ENCODE results near the gene WNK1. TPM values are rescaled to one million over a fixed set of nuclear protein-coding genes. Genes with fewer than 3 reads are reported as not detected.
"Not testable (repeated sequence)": the region's sequence is repeated elsewhere in the genome, so short reads cannot be mapped to it uniquely, and the experiment has no call there.

WNK1 gene
- total RNA-seq, 1 experiment from 2014 or later, result 83.3 TPM

DNA sequence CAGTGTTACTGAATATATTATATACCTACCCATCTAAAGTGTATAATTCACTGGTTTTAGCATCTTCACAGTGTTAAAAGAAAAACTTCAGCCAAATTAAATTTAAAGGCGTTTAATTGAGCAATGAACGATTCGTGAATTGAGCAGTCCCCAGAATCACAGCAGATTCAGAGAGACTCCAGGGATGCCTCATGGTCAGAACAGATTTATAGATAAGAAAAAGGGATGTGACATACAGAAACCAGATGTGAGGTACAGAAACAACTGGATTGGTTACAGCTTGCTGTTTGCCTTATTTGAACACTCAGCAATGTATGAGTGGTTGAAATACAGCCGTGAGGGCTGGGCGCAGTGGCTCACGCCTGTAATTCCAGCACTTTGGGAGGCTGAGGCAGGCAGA, 84.6 kb downstream of the WNK1 start:
- no peaks in the 10 kb centered on the region for H3K4me1 ChIP-seq
- no peak overlapping the region for H3K27ac ChIP-seq
- no peak for DNase-seq
- H3K36me3 ChIP-seq, result peaks cover 40% of the 10 kb centered on the region
- no peak overlapping the region for H3K4me3 ChIP-seq
- H3K9me3 ChIP-seq (replicated peaks), result no peaks in the 10 kb centered on the region
- no peaks in the 10 kb centered on the region for H3K27me3 ChIP-seq

DNA sequence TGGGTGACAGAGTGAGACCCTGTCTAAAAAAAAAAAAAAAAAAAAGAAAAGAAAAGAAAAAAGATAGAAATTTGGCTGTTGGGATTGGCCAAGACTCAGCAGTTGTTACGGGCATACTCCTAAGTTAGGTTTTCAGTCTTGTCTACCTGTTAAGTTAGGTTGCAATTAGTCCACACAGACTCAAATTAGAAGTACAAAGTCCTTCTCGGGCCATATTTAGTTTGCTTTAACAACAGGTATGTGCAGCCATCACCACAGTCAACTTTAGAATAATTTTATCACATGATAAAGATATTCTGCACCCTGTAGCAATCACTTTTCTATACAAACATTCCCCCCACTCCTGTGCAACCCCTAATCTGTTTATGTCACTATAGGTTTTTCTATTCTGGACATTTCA, 85.2 kb downstream of the WNK1 start:
- Histone ChIP-seq H3K27me3 (no peaks in the 10 kb centered on the region), H3K36me3 (peaks cover 41% of the 10 kb centered on the region), H3K4me1 (no peaks in the 10 kb centered on the region), H3K4me3 (no peak overlapping the region), H3K27ac (no peak overlapping the region), H3K9me3 (replicated peaks) (no peaks in the 10 kb centered on the region)
- no peak for DNase-seq

DNA sequence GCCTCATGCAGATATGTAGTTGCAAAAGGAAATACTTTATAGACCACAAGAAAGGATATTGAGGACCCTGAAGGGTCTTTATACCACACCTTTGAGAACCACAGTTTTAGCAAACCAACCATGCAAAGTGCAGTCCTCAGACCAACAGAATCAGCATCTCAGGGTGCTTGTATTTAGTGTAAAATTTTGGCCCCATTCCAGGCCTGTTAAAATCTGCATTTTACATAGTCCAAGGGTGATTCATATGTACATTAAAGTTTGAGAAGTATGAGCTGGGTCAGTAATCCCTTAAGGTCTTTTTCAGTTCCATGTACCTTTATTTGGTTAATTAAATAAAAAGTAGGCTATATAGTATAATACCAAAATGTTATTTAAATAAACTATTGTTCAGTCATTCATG, 91.2 kb downstream of the WNK1 start:
- no peaks in the 10 kb centered on the region for H3K9me3 ChIP-seq (replicated peaks)
- peaks cover 42% of the 10 kb centered on the region for H3K36me3 ChIP-seq
- no peaks in the 10 kb centered on the region for H3K27me3 ChIP-seq
- no peak overlapping the region for H3K4me3 ChIP-seq
- H3K27ac ChIP-seq, result no peak overlapping the region
- DNase-seq, result no peak
- no peaks in the 10 kb centered on the region for H3K4me1 ChIP-seq

DNA sequence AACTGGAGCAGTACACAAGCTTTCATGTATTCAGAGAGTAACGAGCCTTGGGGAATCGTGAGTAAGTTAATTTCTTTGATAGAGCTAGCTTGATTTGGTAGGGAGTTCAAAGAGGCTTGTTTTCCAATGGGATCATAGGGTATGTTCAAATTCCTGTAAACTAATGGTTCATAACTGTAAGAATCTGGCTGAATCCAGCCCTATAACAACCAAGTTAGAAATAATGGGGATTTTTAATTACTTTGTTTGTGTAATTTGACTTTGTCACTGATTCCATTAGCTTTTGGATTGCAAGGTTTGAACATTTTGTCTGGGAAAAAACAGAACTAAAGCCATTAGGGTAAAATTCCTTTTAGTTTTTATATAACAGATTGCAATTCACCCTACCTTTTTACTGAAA, 94.0 kb downstream of the WNK1 start:
- Histone ChIP-seq H3K4me3 (no peak overlapping the region), H3K36me3 (peaks cover 40% of the 10 kb centered on the region), H3K27me3 (no peaks in the 10 kb centered on the region), H3K27ac (no peak overlapping the region), H3K4me1 (no peaks in the 10 kb centered on the region), H3K9me3 (replicated peaks) (0 out of 2 replicates have a peak, but pooled peaks cover 2% of the 10 kb centered on the region)
- DNase-seq, result no peak

DNA sequence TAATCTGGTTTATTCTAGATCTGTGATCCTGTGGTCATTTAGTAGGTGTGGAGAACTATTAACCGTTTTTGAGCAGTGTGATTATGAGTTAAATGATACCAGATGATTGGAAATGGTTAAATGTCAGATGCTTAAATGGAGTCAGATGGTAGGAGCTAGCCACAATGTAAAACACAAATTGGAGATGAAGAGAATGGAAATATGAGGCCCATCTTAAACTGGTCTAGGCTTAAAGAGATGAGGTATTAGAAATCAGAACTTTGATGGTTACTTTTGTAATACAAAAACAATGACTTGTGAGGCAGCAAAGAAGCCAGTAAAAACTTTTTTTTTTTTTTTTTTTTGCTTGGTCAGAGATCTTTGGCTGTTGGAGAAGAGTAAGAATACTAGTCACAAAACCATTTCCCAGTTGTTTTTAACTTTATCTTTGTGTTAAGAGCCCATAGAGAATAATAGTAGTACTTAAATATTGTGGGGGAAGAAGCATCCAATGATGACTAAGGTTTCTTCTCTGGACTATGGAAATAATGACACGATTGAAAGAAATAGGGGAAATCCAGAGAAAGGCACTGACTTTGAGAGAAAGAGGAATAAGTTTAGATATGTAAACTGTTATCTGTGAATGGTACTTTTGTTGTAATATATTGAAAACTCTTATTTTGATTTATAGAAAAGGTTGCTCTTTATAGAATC, 95.9 kb downstream of the WNK1 start:
- Histone ChIP-seq H3K27me3 (no peaks in the 10 kb centered on the region), H3K9me3 (replicated peaks) (0 out of 2 replicates have a peak, but pooled peaks cover 2% of the 10 kb centered on the region), H3K36me3 (peaks cover 29% of the 10 kb centered on the region), H3K4me1 (no peaks in the 10 kb centered on the region), H3K27ac (no peak overlapping the region), H3K4me3 (no peak overlapping the region)
- no peak for DNase-seq

DNA sequence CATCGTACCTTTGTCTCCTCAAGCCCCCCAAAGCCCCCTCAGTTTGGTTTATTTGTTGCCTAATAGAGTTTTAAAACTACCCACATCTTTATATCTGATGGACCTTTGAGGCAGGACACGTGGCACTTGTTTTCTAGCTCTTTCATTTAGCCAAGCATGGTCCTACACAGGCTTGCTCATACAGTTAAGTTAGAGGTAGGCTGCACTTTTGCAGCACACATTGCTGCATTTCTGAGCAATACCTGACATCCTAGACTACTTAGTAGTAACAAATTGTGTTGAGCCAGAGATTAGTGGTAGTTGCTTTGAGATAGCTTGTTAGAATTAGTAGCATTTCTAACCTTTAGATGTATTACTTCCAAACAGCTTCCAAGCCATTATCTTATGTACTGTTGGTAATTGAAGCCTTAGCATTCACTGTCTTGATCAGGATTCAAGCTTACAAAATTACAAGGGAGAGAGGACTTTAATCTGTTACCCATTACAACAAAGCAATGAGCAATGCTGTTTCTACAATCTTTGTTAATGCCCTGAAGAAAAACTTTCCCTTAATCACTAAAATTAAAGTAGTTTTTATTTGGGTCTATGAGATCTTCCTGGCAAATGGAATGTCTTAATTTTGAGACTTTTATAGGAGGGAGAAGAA, 96.6 kb downstream of the WNK1 start:
- no peaks in the 10 kb centered on the region for H3K27me3 ChIP-seq
- H3K4me3 ChIP-seq, result no peak overlapping the region
- DNase-seq, result no peak
- 0 out of 2 replicates have a peak, but pooled peaks cover 2% of the 10 kb centered on the region for H3K9me3 ChIP-seq (replicated peaks)
- H3K36me3 ChIP-seq, result peaks cover 27% of the 10 kb centered on the region
- H3K4me1 ChIP-seq, result no peaks in the 10 kb centered on the region
- H3K27ac ChIP-seq, result no peak overlapping the region

DNA sequence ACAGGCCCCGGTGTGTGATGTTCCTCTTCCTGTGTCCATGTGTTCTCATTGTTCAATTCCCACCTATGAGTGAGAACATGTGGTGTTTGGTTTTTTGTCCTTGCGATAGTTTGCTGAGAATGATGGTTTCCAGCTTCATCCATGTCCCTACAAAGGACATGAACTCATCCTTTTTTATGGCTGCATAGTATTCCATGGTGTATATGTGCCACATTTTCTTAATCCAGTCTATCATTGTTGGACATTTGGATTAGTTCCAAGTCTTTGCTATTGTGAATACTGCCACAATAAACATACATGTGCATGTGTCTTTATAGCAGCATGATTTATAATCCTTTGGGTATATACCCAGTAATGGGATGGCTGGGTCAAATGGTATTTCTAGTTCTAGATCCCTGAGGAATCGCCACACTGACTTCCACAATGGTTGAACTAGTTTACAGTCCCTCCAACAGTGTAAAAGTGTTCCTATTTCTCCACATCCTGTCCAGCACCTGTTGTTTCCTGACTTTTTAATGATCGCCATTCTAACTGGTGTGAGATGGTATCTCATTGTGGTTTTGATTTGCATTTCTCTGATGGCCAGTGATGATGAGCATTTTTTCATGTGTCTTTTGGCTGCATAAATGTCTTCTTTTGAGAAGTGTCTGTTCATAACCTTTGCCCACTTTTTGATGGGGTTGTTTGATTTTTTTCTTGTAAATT, 97.5 kb downstream of the WNK1 start:
- H3K4me1 ChIP-seq; H3K27me3 ChIP-seq; DNase-seq; H3K9me3 ChIP-seq (replicated peaks); H3K27ac ChIP-seq; H3K4me3 ChIP-seq: not testable (repeated sequence)
- peaks cover 23% of the 10 kb centered on the region for H3K36me3 ChIP-seq

DNA sequence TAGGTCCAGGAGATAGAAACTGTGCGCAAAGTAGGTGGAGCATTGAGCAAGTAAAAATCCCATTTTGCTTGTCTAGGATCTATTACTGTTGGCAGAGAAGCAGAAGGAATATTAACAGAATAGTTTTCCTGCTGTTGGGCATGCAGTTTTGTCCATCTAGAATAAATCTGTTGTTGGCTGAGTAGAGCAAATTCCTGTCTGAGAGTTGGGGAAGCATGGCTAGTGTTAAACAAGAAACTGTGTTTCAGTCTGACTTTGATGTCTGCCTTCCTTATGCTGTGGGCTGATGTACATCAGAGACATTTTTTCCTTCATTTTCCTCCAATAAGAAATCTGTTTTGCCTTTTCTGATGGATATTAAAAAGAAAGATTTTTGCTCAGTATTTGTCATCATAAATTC, 99.0 kb downstream of the WNK1 start:
- H3K36me3 ChIP-seq, result peaks cover 13% of the 10 kb centered on the region
- 0 out of 2 replicates have a peak, but pooled peaks cover 2% of the 10 kb centered on the region for H3K9me3 ChIP-seq (replicated peaks)
- no peaks in the 10 kb centered on the region; the same call in 1 of the 2 replicates for H3K4me1 ChIP-seq
- no peak overlapping the region for H3K4me3 ChIP-seq
- no peaks in the 10 kb centered on the region for H3K27me3 ChIP-seq
- DNase-seq, result no peak
- H3K27ac ChIP-seq, result no peak overlapping the region

DNA sequence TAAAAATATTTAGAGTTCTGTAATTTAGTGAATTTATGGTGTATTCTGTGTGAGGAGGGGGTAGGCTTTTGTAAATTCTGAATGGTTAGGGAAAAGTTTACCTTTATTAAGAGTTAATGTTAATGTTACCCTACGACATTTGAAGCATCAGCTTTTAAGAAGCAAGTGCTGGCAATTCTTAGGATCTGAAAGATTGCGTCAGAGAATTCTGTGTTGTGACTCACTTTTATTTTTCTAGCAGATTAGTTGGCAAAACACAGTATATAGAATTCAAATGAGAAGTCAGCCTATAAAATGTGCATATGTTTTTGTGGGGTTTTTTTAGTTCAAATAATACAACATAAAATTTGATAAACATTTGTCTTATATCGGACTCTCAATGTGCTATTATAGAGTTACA, 99.5 kb downstream of the WNK1 start:
- Histone ChIP-seq H3K36me3 (peaks cover 16% of the 10 kb centered on the region), H3K9me3 (replicated peaks) (0 out of 2 replicates have a peak, but pooled peaks cover 2% of the 10 kb centered on the region), H3K27ac (no peak overlapping the region), H3K4me1 (no peaks in the 10 kb centered on the region; the same call in 1 of the 2 replicates), H3K27me3 (no peaks in the 10 kb centered on the region), H3K4me3 (no peak overlapping the region)
- no peak for DNase-seq

DNA sequence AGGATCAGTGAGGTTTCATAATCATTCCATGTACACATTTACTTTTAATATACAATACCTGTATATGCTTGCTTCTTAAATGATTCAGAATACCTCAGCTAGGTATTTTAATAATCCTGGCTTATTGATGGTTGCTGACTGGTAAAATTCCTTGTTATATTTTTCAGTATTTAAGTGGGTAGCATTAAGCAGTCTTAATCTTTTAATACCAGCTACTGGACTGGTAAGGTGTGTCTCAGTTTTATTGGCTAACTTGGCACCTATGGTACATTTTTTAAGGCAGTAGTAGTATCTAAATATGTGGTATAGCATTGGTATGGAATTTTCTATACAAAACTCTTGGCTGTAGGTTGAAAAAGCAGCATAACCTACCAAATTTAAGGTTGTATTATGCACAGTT, 100.5 kb downstream of the WNK1 start:
- peaks cover 24% of the 10 kb centered on the region for H3K36me3 ChIP-seq
- H3K27ac ChIP-seq, result no peak overlapping the region
- 0 out of 2 replicates have a peak, but pooled peaks cover 2% of the 10 kb centered on the region for H3K9me3 ChIP-seq (replicated peaks)
- no peaks in the 10 kb centered on the region for H3K27me3 ChIP-seq
- no peak overlapping the region for H3K4me3 ChIP-seq
- no peaks in the 10 kb centered on the region; the same call in 1 of the 2 replicates for H3K4me1 ChIP-seq
- DNase-seq, result no peak

DNA sequence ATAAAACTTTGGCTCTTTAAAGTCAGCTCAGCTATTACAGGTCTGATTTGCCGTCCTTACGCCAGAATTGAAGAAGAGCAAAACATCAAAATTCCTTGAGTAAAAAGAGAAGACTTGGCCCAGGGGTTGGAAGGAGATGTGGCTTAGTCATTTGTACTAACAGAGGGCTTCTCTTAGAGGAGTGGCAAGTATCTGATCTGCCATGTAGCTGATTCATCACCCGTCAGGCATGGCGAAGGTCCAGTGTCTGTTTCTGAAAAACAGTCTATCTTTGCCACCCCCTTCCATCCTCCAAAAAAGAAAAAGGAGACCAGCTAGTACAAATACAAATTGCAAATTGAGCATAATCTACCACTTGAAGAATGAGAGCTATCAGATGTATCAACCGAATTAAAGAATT, 105.2 kb downstream of the WNK1 start:
- H3K4me1 ChIP-seq, result no peaks in the 10 kb centered on the region; the same call in 1 of the 2 replicates
- DNase-seq, result no peak

DNA sequence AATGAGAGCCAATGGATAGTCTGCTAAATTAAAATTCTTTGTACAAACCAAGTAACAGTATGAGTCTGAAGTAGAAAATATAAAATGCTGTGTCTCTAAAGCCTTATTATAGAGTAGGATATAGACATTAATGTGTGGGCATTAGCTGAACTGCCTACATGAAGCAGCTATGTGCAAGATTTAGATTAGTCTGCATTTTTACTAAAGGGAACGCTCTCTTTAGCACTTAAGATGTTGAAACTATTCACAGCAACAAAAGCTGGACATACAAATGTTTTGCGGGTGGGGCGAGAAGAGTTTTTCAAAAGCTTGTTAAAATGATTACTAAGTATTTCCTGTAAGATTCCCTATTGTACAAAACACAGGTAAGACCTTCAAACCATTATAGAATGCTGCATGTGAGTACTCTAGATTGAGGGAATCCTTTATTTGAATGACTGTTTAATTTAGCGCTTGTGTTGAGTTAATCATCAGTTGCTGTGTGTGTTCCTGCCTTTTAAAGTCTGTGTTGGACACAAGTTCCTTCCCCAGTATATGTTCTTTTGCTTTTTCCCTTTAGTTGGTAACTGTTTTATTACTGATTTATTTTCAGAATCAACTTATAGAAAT, 110.0 kb downstream of the WNK1 start:
- H3K27me3 ChIP-seq, result no peaks in the 10 kb centered on the region
- DNase-seq, result no peak
- H3K36me3 ChIP-seq, result peaks cover 82% of the 10 kb centered on the region
- H3K9me3 ChIP-seq (replicated peaks), result no peaks in the 10 kb centered on the region
- no peak overlapping the region for H3K27ac ChIP-seq
- no peak overlapping the region for H3K4me3 ChIP-seq
- no peaks in the 10 kb centered on the region for H3K4me1 ChIP-seq

More for the DNA sequence above, 105.2 kb downstream of the WNK1 start:
- Histone ChIP-seq H3K4me3 (no peak overlapping the region), H3K9me3 (replicated peaks) (no peaks in the 10 kb centered on the region), H3K36me3 (peaks cover 49% of the 10 kb centered on the region), H3K27ac (no peak overlapping the region), H3K27me3 (no peaks in the 10 kb centered on the region)

DNA sequence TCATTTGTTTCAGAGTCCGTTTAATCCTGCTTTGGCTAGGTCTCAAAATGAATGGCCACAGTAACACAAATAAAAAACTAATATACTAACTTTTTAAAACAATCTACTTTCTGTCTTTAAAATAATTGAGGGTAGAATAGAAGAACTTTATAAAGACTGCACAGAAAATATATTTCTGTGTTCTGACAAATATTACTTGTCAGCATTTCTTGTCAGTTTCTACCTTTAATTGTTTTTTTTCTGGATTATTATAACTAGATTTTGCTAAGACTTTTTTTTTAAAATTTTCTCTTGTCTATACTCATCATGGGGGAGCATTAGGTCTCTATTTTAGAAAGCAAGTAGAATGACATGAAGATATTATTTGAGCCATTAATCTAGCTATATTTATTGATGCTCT, 110.9 kb downstream of the WNK1 start:
- H3K27ac ChIP-seq, result no peak overlapping the region
- DNase-seq, result no peak
- no peaks in the 10 kb centered on the region for H3K27me3 ChIP-seq
- H3K4me1 ChIP-seq, result no peaks in the 10 kb centered on the region
- H3K4me3 ChIP-seq, result no peak overlapping the region
- no peaks in the 10 kb centered on the region for H3K9me3 ChIP-seq (replicated peaks)
- peaks cover 84% of the 10 kb centered on the region for H3K36me3 ChIP-seq

DNA sequence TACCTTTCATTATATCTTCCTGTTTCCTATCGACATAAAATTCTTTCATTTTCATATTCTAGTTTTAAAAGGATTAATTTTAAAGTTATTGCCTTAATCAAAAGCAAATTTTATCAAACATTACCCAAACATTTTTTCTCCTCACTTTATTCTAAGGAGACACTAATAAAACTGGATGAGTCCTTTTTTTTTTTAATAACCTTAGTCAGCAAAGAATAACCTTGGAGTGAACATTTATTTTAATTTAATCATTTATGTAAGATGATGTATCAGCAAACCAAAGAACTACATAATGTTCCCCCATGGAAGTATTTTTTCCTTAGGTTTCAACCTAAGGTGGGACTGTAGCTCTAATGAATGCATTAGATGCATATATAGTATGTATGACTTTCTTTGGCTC, 113.2 kb downstream of the WNK1 start:
- Histone ChIP-seq H3K4me3 (no peak overlapping the region), H3K27ac (no peak overlapping the region), H3K36me3 (peaks cover 86% of the 10 kb centered on the region), H3K27me3 (no peaks in the 10 kb centered on the region), H3K4me1 (no peaks in the 10 kb centered on the region), H3K9me3 (replicated peaks) (no peaks in the 10 kb centered on the region)
- DNase-seq, result no peak

DNA sequence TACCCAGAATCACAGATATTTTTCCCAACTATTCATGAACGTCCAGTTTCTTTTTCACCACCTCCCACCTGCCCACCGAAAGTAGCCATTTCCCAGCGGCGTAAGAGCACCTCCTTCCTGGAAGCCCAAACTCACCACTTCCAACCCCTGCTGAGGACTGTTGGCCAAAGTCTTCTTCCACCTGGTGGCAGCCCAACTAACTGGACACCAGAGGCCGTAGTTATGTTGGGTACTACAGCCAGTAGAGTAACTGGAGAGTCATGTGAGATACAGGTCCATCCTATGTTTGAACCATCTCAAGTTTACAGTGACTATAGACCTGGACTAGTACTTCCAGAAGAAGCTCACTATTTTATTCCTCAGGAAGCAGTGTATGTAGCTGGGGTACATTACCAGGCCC, 115.5 kb downstream of the WNK1 start:
- no peak for DNase-seq
- no peak overlapping the region for H3K27ac ChIP-seq
- no peaks in the 10 kb centered on the region for H3K27me3 ChIP-seq
- no peaks in the 10 kb centered on the region for H3K4me1 ChIP-seq
- peaks cover 90% of the 10 kb centered on the region for H3K36me3 ChIP-seq
- no peaks in the 10 kb centered on the region for H3K9me3 ChIP-seq (replicated peaks)
- H3K4me3 ChIP-seq, result no peak overlapping the region

Measured in SJCRH30 (cell line).